Adipose tissue (tissue), 3 donors: Measurements from ENCODE around the gene COL6A1. TPM values are rescaled to one million over a fixed set of nuclear protein-coding genes. Genes with fewer than 3 reads are reported as not detected.
"Not testable (repeated sequence)": the region's sequence is repeated elsewhere in the genome, so short reads cannot be mapped to it uniquely, and the experiment has no call there.

Experiments used
- H3K27ac ChIP-seq: one replicate; pipeline ENCODE4 v1.5.1; 2013; ENCODE audit warnings: low read depth, low read length
- WGBS, 3 donors: extraction: QIAGEN DNeasy Blood & Tissue Kit; methylation state at CpG; one replicate each; pipeline ENCODE4 v1.1.7; 2013; 5-methylcytosine and 5-hydroxymethylcytosine counted together
- polyA plus RNA-seq, 3 donors: library from polyadenylated mRNA; stranded (reverse); fragments of 200-250 nt; gene quantifications; one replicate each; pipeline ENCODE4 v1.2.3, GENCODE V29; 2013
- donor health status: healthy with polysubstance abuse.
- donor health status: Bipolar disorder and iron deficiency.
- donor health status: healthy.

COL6A1 gene
- polyA plus RNA-seq, 3 donors = 74.2 to 471 (median 345) TPM

GRCh38 chr21:46029186-46029924 is 47.8 kb downstream of the COL6A1 start:
- 57 to 67% (median 65%) methylated on average over 5 of the region's 5 CpGs for WGBS, 3 donors

DNA sequence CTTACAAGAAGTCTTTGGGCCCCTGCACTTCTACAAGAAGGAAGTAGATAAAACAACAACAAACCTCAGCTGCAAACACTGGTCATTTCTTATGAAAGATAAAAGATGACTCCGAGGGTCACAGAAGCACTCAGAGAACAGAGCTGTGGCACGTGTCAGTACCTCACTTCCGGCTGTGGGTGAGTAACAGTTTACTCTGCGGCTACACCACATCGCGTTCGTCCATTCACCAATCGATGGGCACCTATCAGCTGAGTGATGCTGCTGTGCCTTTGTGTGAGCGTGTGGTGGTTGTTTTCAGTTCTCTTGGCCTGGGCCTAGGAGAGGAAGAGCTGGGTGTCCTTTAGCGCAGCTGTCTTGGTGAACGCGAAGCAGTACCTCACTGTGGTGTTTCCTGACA is 49.9 kb downstream of the COL6A1 start:
- no peak overlapping the region for H3K27ac ChIP-seq
- 78 to 90% (median 84%) methylated on average over 12 of the region's 12 CpGs for WGBS, 3 donors

More at GRCh38 chr21:46029186-46029924, 47.8 kb downstream of the COL6A1 start:
- no peak overlapping the region for H3K27ac ChIP-seq

GRCh38 chr21:46032100-46032499 is 50.5 kb downstream of the COL6A1 start:
- H3K27ac ChIP-seq = no peak overlapping the region
- WGBS, 3 donors = 83 to 95% (median 95%) methylated on average over 6 of the region's 6 CpGs

GRCh38 chr21:46033410-46034400 is 52.1 kb downstream of the COL6A1 start:
- no peak overlapping the region for H3K27ac ChIP-seq
- WGBS, 3 donors = 60 to 91% (median 89%) methylated on average over 58 to 64 of the region's 64 CpGs

GRCh38 chr21:46035809-46036695 is 54.5 kb downstream of the COL6A1 start:
- no peak overlapping the region for H3K27ac ChIP-seq
- 73 to 88% (median 83%) methylated on average over 44 to 45 of the region's 45 CpGs for WGBS, 3 donors

DNA sequence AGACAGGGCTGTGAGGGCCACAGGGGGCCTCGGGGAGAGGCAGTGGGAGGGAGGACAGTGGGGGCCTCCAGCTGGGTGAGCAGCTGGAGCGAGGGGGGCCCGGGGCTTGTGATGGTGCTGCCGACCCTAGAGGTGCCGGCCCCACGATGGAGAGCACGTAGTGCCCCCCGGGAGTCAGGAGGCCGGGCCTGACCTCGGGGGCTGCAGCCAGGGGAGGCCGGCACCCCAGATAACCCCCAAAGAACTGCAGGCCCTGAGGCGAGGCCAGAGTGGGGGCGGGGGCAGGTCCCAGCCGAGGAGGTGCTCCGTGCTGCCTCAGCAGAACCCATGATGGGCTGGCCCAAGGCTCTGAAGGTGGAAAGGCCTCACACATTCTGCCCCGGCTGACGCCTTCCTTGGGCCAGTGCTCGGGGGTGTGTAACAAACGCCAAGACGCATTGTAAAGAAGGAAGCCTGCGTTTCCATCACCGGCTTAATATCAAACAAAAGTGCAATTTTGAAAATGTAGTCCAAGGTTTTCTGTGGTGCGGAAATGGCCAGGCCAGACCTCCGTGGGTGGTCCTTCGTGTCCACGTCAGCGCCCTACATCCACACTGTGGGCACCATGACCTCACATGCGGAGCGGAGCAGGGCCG is 55.2 kb downstream of the COL6A1 start:
- no peak overlapping the region for H3K27ac ChIP-seq
- 80 to 93% (median 83%) methylated on average over 21 to 30 of the region's 30 CpGs for WGBS, 3 donors

DNA sequence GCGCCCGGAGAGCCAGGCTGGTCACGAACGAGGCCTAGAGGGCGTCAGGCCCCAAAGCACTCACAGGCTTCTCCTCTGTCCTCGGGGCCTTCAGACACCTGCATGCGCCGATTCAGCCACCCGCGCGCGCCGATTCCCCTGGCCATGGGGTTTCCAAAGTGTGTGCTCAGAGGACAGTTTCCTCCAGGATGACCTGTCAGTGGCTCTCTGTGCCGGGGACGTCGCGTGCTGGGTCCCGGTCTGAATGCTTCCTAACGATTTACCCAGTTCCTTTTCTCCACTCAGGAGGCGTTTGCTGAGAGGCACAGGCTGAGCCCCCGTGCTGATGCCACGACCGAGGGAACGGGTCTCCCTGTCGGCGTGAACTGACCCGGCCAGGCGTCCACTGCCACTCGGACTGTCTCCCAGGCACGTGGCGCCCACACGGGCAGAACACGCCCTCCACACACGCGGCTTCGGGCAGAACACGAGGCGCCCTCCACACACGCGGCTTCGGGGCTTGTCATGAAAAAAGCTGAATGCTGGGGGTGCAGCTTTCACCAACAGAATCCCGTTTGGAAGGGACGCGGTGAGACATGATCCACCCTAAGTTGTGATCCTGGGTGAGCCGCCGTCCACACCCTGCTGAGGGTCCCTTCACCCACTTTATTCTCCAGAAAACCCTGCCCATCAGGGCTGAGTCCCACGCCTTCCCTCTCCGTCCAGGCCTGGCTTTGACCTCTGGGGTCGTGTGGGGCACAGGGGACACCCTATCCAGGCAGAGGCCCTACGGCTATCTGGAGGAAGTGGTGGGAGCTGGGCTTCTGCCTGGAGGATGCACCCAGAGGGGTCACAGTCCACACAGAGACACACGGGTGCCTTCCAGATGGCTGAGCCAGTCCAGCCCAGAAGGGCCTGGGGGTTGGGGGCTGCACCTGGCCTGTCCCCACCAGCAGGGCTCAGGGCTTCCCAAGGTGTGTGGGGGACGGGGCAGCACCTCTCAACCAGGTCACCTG is 56.1 kb downstream of the COL6A1 start:
- H3K27ac ChIP-seq = no peak overlapping the region

DNA sequence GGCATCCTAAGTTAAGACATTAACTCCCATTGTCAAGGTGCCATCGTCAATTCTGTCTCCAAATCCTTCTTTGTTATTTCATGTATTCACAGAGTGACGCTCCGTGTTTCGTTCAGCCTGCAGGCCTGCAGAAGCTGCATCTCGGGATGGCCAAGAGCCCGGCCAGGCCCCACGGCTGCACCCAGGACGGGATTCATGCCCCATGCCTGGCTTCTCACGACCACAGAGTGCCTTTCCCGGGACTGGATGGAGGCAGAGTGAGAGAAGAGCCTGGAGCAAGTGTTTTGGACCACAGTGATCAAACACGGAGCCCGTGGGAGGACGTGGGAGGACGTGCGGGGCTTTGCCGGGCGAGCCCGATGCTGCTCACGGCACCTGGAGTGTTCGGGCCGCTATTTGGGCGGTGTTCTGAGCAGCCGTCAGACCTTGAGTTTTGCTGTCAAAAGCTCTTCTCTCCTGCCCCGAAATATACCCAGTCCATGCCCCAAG is 56.8 kb downstream of the COL6A1 start:
- WGBS, 3 donors = 75 to 83% (median 80%) methylated on average over 24 of the region's 24 CpGs
- no peak overlapping the region for H3K27ac ChIP-seq

More for the DNA sequence above, 56.1 kb downstream of the COL6A1 start:
- 89 to 96% (median 94%) methylated on average over 52 of the region's 52 CpGs for WGBS, 3 donors

DNA sequence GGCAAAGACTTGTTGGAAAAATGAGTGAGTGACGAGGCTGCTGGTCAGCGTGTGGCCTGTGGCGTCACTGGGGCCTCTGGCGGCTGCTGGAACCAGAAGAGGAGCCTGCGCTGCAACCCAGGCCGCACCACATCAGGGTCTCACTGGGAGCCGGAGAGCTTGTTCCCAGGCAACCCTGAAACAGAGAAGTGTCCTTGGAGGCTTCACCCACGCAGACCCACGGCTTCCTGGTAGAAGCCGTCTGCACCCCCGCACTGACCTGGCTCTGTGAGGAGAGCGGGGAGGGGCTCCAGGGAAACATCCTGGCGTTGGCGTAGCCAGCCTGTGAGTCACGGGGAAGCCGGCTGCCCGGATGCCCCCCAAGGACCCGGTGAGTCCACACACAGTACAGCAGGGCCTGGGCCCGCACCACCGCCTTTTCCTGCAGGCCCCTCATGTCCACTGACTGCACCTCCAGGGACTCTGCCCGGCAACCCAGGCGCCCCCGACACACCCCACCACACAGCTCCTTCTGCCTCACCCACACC is 57.4 kb downstream of the COL6A1 start:
- no peak overlapping the region for H3K27ac ChIP-seq
- WGBS, 3 donors = 46 to 72% (median 46%) methylated on average over 21 to 23 of the region's 23 CpGs

GRCh38 chr21:46039891-46040660 is 58.5 kb downstream of the COL6A1 start:
- no peak overlapping the region for H3K27ac ChIP-seq

DNA sequence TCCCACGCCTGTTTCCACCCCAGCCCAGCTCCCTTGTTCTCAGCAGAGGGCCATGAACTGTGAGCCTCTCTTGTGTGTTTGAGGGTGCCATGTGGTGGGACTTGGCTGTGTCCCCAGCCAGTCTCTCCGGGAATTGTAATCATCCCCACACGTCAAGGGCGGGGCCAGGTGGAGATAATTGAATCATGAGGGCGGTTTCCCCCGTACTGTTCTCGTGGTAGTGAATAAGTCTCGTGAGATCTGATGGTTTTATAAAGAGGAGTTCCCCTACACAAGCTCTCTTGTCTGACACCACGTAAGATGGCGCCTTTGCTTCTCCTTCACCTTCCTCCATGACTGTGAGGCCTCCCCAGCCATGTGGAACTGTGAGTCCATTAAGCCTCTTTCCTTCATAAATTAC is 59.1 kb downstream of the COL6A1 start:
- 78 to 86% (median 84%) methylated on average over 10 of the region's 10 CpGs for WGBS, 3 donors
- no peak overlapping the region for H3K27ac ChIP-seq

More at GRCh38 chr21:46039891-46040660, 58.5 kb downstream of the COL6A1 start:
- WGBS, 3 donors = 88 to 95% (median 93%) methylated on average over 31 of the region's 31 CpGs

DNA sequence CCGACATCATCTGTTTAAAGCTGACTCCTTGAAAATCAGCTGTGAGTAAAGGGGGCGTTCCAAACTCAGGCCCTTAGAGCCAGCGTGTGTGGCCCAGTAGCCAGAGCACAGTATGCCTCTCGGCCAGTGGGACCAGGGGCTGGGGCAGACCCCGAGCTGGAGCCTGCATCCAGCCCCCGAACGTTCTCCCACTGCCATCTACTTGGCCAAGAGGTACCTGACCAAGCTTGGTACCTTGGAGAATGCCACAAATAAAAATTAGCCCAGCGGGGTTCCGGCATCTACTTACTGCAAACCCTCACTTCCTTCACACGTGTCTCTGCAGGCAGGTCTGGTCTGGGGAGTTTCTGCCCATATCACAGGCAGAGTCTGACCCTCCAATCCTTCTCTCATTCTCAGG is 59.6 kb downstream of the COL6A1 start:
- WGBS, 3 donors = 80 to 88% (median 88%) methylated on average over 10 of the region's 10 CpGs
- no peak overlapping the region for H3K27ac ChIP-seq

GRCh38 chr21:46045154-46045553 is 63.6 kb downstream of the COL6A1 start:
- 41 to 59% (median 58%) methylated on average over 2 of the region's 2 CpGs for WGBS, 3 donors
- no peak overlapping the region for H3K27ac ChIP-seq

GRCh38 chr21:46046471-46046870 is 64.9 kb downstream of the COL6A1 start:
- WGBS, 3 donors = 76 to 87% (median 83%) methylated on average over 12 of the region's 12 CpGs
- no peak overlapping the region for H3K27ac ChIP-seq

- 93 to 97% (median 97%) methylated on average over 12 of the region's 12 CpGs for WGBS, 3 donors
- H3K27ac ChIP-seq = not testable (repeated sequence)
Observed at GRCh38 chr21:46046906-46047305, 65.3 kb downstream of the COL6A1 start.
